Natural killer cell (primary cell): ENCODE measurements around the gene RIMS4. TPM values are rescaled to one million over a fixed set of nuclear protein-coding genes. Genes with fewer than 3 reads are reported as not detected.

ENCODE experiments used
- ATAC-seq, 3 donors: fragments of 150-1000 bp in 2 of 3; fragments of 200-7000 bp in 1 of 3; cut with Tn5 transposase; 1 replicate in 1 of 3; 2 replicates in 2 of 3; pipeline ENCODE4 v1.10.0; 2021; ENCODE audit warnings: mild to moderate bottlenecking in 2 of 3, moderate library complexity in 2 of 3
- DNase-seq, 2 donors: peaks; one replicate each; pipeline versions ENCODE4 v3.0.0 to v3.0.0-alpha.2; 2013 to 2021; ENCODE audit warnings: mixed read lengths in 1 of 2
- H3K27ac ChIP-seq: one replicate; pipeline ENCODE4 v1.5.1; 2013; ENCODE audit warnings: mild to moderate bottlenecking, low read length
- H3K27me3 ChIP-seq: one replicate; pipeline ENCODE4 v1.6.1; 2013; ENCODE audit warnings: low read length; ENCODE audit not compliant: control insufficient read depth, insufficient read depth
- H3K36me3 ChIP-seq: one replicate; pipeline ENCODE4 v1.6.1; 2013; ENCODE audit warnings: low read length; ENCODE audit not compliant: control insufficient read depth, insufficient read depth
- H3K4me1 ChIP-seq: one replicate; pipeline ENCODE4 v1.6.1; 2013; ENCODE audit warnings: low read length; ENCODE audit not compliant: control insufficient read depth, insufficient read depth
- H3K4me3 ChIP-seq: one replicate; pipeline ENCODE4 v1.5.1; 2013; ENCODE audit warnings: low read length
- H3K9me3 ChIP-seq: one replicate; pipeline ENCODE4 v1.6.1; 2013; ENCODE audit warnings: low read length; ENCODE audit not compliant: control insufficient read depth, insufficient read depth
- H3K27ac Mint-ChIP-seq, 2 donors: one replicate each; pipeline ENCODE4 v1.8.0; 2022; ENCODE audit warnings: mild to moderate bottlenecking in 2 of 2, mixed read lengths in 2 of 2, moderate library complexity in 1 of 2
- H3K27me3 Mint-ChIP-seq, 2 donors: one replicate each; pipeline ENCODE4 v1.8.0; 2022; ENCODE audit warnings: low read depth in 2 of 2, mixed read lengths in 2 of 2
- H3K36me3 Mint-ChIP-seq: one replicate; pipeline ENCODE4 v1.8.0; 2022; ENCODE audit warnings: mixed read lengths
- H3K4me1 Mint-ChIP-seq, 2 donors: one replicate each; pipeline ENCODE4 v1.8.0; 2022; ENCODE audit warnings: mixed read lengths in 2 of 2
- H3K4me3 Mint-ChIP-seq: one replicate; pipeline ENCODE4 v1.8.0; 2022; ENCODE audit warnings: mild to moderate bottlenecking, moderate library complexity, mixed read lengths
- H3K9me3 Mint-ChIP-seq, 2 donors: one replicate each; pipeline ENCODE4 v1.8.0; 2022; ENCODE audit warnings: mixed read lengths in 2 of 2
- CTCF ChIP-seq: fragments of 200-600 bp; IDR thresholded peaks from one replicate; pipeline ENCODE4 v1.8.0; 2022; ENCODE audit warnings: antibody characterized with exemption
- WGBS: methylation state at CpG from one replicate; pipeline ENCODE4 v1.1.7; 2013; ENCODE audit warnings: missing lambda C conversion rate; ENCODE audit not compliant: insufficient coverage; 5-methylcytosine and 5-hydroxymethylcytosine counted together
- intact Hi-C: fragments of 100-400 bp; cut with micrococcal nuclease; formaldehyde crosslinking; loops from one replicate; pipeline ENCODE4 v1.14.2; 2022
- total RNA-seq, 4 donors: library from RNA; stranded (reverse); fragments of 120-200 nt in 1 of 4; gene quantifications; one replicate each; pipeline versions ENCODE4 v1.2.3 to v1.2.4, GENCODE V29; 2013 to 2022

The RIMS4 gene
- total RNA-seq, 3 donors from 2014 or later (not counting 1 experiment from before 2014, with no cell fraction given) = not detected

GRCh38 chr20:44819936-44820335 is 9.6 kb upstream of the RIMS4 start:
- H3K9me3 Mint-ChIP-seq = no peaks in the 10 kb centered on the region
- H3K4me3 Mint-ChIP-seq = no peak overlapping the region
- ATAC-seq (no peak), DNase-seq (no peak)
- H3K27ac Mint-ChIP-seq = no peak overlapping the region
- no peaks in the 10 kb centered on the region for H3K4me1 Mint-ChIP-seq
- Histone ChIP-seq H3K36me3 (no peaks in the 10 kb centered on the region), H3K4me3 (no peak overlapping the region), H3K9me3 (no peaks in the 10 kb centered on the region), H3K27me3 (no peaks in the 10 kb centered on the region), H3K27ac (no peak overlapping the region), H3K4me1 (no peaks in the 10 kb centered on the region)
- 79% methylated on average over 4 of the region's 4 CpGs for WGBS
- H3K27me3 Mint-ChIP-seq = peaks cover 6 to 19% of the 10 kb centered on the region in 2 donors
- TF ChIP-seq CTCF = no peak
- intact Hi-C loops = no loop called here
- no peaks in the 10 kb centered on the region for H3K36me3 Mint-ChIP-seq

GRCh38 chr20:44817143-44817910 is 7.0 kb upstream of the RIMS4 start:
- Histone ChIP-seq H3K4me3 (no peak overlapping the region), H3K36me3 (no peaks in the 10 kb centered on the region), H3K27ac (no peak overlapping the region), H3K4me1 (no peaks in the 10 kb centered on the region), H3K9me3 (no peaks in the 10 kb centered on the region), H3K27me3 (no peaks in the 10 kb centered on the region)
- Mint-ChIP-seq H3K9me3 (no peaks in the 10 kb centered on the region), H3K4me1 (no peaks in the 10 kb centered on the region), H3K27ac (no peak overlapping the region), H3K36me3 (no peaks in the 10 kb centered on the region), H3K4me3 (no peak overlapping the region), H3K27me3 (peaks cover 10 to 26% of the 10 kb centered on the region in 2 donors)
- DNase-seq (no peak), ATAC-seq (no peak)
- TF ChIP-seq CTCF = no peak
- intact Hi-C loops = no loop called here
- 70% methylated on average over 5 of the region's 6 CpGs for WGBS

- Mint-ChIP-seq H3K27ac (no peak overlapping the region), H3K27me3 (peaks cover 22 to 32% of the 10 kb centered on the region in 2 donors), H3K4me3 (no peak overlapping the region), H3K36me3 (no peaks in the 10 kb centered on the region), H3K4me1 (peaks cover 0 to 7% of the 10 kb centered on the region in 2 donors), H3K9me3 (no peaks in the 10 kb centered on the region)
- intact Hi-C loops = no loop called here
- H3K4me1 ChIP-seq = no peaks in the 10 kb centered on the region
- WGBS = 91% methylated on average over 5 of the region's 5 CpGs
- DNase-seq (no peak), ATAC-seq (no peak)
- no peak overlapping the region for H3K27ac ChIP-seq
- no peaks in the 10 kb centered on the region for H3K9me3 ChIP-seq
- no peak overlapping the region for H3K4me3 ChIP-seq
- TF ChIP-seq CTCF = no peak
- no peaks in the 10 kb centered on the region for H3K36me3 ChIP-seq
- peaks cover 6% of the 10 kb centered on the region for H3K27me3 ChIP-seq
Measured at GRCh38 chr20:44814937-44815336, 4.6 kb upstream of the RIMS4 start.
